ENCODE results near the gene C10orf120. TPM values are rescaled to one million over a fixed set of nuclear protein-coding genes. Genes with fewer than 3 reads are reported as not detected.

C10orf120 gene
- total RNA-seq, 1 donor from 2014 or later: not detected

DNA sequence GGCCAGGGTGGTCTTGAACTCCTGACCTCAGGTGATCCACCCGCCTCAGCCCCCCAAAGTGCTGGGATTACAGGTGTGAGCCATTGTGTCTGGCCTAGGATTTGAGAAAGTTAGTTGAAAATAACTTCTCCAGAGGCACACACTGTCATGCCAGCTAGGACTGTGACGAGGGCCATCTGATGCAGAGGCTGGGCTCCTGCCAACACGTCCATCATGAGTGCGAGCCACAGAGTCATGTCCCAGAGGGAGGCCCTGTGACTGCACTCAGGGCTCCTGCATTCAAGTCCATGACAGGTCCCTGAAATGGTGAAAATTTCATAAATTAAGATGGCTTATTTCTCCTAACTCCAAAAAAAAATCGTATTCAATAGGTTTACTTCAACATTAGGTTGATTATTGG lies 17.1 kb downstream of the C10orf120 start:
- no peaks in the 10 kb centered on the region for H3K4me1 Mint-ChIP-seq (ENCODE audit: unreplicated experiment)
- TF ChIP-seq, protein P1, sequence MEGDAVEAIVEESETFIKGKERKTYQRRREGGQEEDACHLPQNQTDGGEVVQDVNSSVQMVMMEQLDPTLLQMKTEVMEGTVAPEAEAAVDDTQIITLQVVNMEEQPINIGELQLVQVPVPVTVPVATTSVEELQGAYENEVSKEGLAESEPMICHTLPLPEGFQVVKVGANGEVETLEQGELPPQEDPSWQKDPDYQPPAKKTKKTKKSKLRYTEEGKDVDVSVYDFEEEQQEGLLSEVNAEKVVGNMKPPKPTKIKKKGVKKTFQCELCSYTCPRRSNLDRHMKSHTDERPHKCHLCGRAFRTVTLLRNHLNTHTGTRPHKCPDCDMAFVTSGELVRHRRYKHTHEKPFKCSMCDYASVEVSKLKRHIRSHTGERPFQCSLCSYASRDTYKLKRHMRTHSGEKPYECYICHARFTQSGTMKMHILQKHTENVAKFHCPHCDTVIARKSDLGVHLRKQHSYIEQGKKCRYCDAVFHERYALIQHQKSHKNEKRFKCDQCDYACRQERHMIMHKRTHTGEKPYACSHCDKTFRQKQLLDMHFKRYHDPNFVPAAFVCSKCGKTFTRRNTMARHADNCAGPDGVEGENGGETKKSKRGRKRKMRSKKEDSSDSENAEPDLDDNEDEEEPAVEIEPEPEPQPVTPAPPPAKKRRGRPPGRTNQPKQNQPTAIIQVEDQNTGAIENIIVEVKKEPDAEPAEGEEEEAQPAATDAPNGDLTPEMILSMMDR (IDR thresholded peaks at IDR 0.05): no peak
- H3K9me3 Mint-ChIP-seq (ENCODE audit: unreplicated experiment): no peaks in the 10 kb centered on the region

DNA sequence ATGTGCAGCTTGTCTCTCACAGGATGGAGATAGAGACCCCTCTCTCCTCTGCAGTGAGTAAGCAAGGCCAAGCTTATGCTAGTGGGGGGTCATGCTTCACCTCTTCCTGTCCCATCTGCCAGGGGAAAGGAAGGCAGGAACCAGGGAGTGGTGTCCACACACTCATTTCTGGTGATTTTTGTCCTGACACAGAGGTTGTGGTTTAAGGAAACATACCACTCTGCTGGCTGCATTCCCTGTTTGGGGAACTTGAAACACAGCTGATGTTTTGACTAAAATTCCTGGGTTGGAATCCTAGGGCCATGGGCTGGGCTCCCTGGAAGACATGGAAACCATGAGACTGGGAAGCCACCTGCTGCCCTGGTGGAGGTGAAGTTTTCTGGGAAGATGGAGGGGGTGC lies 21.4 kb downstream of the C10orf120 start:
- Mint-ChIP-seq H3K9me3 (ENCODE audit: unreplicated experiment) (no peaks in the 10 kb centered on the region), H3K4me3 (ENCODE audit: unreplicated experiment) (no peak overlapping the region), H3K27ac (ENCODE audit: unreplicated experiment) (no peak overlapping the region), H3K36me3 (ENCODE audit: unreplicated experiment) (no peaks in the 10 kb centered on the region), H3K27me3 (ENCODE audit: unreplicated experiment) (peaks cover 18% of the 10 kb centered on the region), H3K4me1 (ENCODE audit: unreplicated experiment) (no peaks in the 10 kb centered on the region)
- TF ChIP-seq, protein P1 (IDR thresholded peaks at IDR 0.05): no peak
- DNase-seq (ENCODE audit: extremely low spot score, unreplicated experiment): no peak

More for the DNA sequence above, 17.1 kb downstream of the C10orf120 start:
- H3K27me3 Mint-ChIP-seq (ENCODE audit: unreplicated experiment): peaks cover 19% of the 10 kb centered on the region
- H3K4me3 Mint-ChIP-seq (ENCODE audit: unreplicated experiment): no peak overlapping the region
- no peak overlapping the region for H3K27ac Mint-ChIP-seq (ENCODE audit: unreplicated experiment)
- no peak for DNase-seq (ENCODE audit: extremely low spot score, unreplicated experiment)
- H3K36me3 Mint-ChIP-seq (ENCODE audit: unreplicated experiment): no peaks in the 10 kb centered on the region

DNA sequence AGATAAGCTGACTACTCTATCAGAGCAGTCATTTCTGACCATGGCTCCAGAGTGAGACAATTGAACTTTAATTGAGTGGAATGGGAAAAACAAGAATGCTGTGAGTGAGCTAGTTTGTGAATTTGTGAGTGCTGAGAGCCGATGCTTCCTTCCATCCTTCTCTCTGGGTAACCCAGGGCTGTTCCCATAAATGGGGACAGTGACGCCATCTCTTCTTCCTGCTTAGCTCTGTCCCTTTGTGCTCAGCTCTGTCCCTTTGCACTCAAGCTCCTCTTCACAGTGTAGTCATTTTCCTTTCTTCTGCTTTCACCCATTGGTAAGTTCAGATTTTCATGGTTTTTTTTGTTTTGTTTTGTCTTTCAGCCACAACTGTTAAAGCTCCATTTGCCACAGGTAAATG lies 24.4 kb downstream of the C10orf120 start:
- no peaks in the 10 kb centered on the region for H3K4me1 Mint-ChIP-seq (ENCODE audit: unreplicated experiment)
- H3K9me3 Mint-ChIP-seq (ENCODE audit: unreplicated experiment): no peaks in the 10 kb centered on the region
- H3K36me3 Mint-ChIP-seq (ENCODE audit: unreplicated experiment): no peaks in the 10 kb centered on the region
- H3K4me3 Mint-ChIP-seq (ENCODE audit: unreplicated experiment): no peak overlapping the region
- H3K27ac Mint-ChIP-seq (ENCODE audit: unreplicated experiment): no peak overlapping the region
- TF ChIP-seq, protein P1 (IDR thresholded peaks at IDR 0.05): no peak
- H3K27me3 Mint-ChIP-seq (ENCODE audit: unreplicated experiment): peaks cover 23% of the 10 kb centered on the region
- DNase-seq (ENCODE audit: extremely low spot score, unreplicated experiment): no peak

DNA sequence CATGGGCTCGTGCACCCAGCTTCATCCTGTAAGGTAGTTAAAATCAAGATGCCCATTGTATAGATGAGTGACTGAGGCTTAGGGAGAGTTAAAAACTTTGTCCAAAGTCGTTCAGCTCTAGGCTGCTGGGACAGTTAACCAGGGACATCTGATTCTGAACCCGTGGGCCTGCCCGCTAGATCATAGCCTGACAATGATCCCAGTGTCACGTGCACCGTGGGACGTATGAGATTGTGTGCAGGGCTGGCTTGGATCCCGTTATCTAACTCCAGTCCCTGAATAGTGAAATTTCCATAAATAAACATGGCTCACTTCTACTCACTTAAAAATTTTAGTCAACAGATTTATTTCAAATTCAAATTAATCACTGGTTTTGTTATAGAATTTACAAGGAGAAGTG lies 24.9 kb downstream of the C10orf120 start:
- H3K27me3 Mint-ChIP-seq (ENCODE audit: unreplicated experiment): peaks cover 23% of the 10 kb centered on the region
- DNase-seq (ENCODE audit: extremely low spot score, unreplicated experiment): no peak
- H3K9me3 Mint-ChIP-seq (ENCODE audit: unreplicated experiment): no peaks in the 10 kb centered on the region
- TF ChIP-seq, protein P1 (IDR thresholded peaks at IDR 0.05): no peak
- no peaks in the 10 kb centered on the region for H3K36me3 Mint-ChIP-seq (ENCODE audit: unreplicated experiment)
- H3K4me1 Mint-ChIP-seq (ENCODE audit: unreplicated experiment): no peaks in the 10 kb centered on the region
- no peak overlapping the region for H3K4me3 Mint-ChIP-seq (ENCODE audit: unreplicated experiment)
- no peak overlapping the region for H3K27ac Mint-ChIP-seq (ENCODE audit: unreplicated experiment)

DNA sequence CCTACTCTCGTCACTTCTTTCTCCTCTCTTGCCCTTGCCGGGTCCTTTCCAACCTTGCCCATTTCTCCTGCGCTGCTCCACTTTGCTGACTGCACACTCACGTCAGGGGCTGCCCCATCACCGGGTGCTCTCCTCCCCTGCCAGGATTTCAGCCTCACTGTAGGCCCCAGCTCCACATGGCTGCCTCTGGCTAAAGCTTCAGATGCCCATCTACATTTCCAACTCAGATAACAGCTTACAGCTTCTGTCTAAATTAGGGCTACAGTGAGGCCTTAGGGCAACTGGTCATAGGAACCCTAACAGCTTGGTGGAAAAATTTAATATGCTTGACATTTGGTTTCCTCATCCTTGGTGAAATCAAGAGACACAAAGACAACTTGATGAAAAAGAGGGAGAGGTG lies 25.9 kb downstream of the C10orf120 start:
- Mint-ChIP-seq H3K4me3 (ENCODE audit: unreplicated experiment) (no peak overlapping the region), H3K27ac (ENCODE audit: unreplicated experiment) (no peak overlapping the region), H3K27me3 (ENCODE audit: unreplicated experiment) (peaks cover 23% of the 10 kb centered on the region), H3K4me1 (ENCODE audit: unreplicated experiment) (no peaks in the 10 kb centered on the region), H3K9me3 (ENCODE audit: unreplicated experiment) (no peaks in the 10 kb centered on the region), H3K36me3 (ENCODE audit: unreplicated experiment) (no peaks in the 10 kb centered on the region)
- TF ChIP-seq, protein P1 (IDR thresholded peaks at IDR 0.05): no peak
- no peak for DNase-seq (ENCODE audit: extremely low spot score, unreplicated experiment)
